Placental pericyte (primary cell): Measurements from ENCODE around the gene HPN. TPM values are rescaled to one million over a fixed set of nuclear protein-coding genes. Genes with fewer than 3 reads are reported as not detected.

Experiments used
- total RNA-seq: library from RNA; depleted of rRNA; stranded (reverse); fragments of >200 nt; gene quantifications from 2 replicates; pipeline ENCODE4 v1.2.3, GENCODE V29; 2012

Gene HPN
- total RNA-seq: 0.44 TPM in 1 of 2 replicates, not detected in the other

GRCh38 chr19:35041548-35042055, at the start of gene HPN:
HPN (plus strand) TSS chr19:35041721; CDS start chr19:35042507, 786 bp downstream.

DNA sequence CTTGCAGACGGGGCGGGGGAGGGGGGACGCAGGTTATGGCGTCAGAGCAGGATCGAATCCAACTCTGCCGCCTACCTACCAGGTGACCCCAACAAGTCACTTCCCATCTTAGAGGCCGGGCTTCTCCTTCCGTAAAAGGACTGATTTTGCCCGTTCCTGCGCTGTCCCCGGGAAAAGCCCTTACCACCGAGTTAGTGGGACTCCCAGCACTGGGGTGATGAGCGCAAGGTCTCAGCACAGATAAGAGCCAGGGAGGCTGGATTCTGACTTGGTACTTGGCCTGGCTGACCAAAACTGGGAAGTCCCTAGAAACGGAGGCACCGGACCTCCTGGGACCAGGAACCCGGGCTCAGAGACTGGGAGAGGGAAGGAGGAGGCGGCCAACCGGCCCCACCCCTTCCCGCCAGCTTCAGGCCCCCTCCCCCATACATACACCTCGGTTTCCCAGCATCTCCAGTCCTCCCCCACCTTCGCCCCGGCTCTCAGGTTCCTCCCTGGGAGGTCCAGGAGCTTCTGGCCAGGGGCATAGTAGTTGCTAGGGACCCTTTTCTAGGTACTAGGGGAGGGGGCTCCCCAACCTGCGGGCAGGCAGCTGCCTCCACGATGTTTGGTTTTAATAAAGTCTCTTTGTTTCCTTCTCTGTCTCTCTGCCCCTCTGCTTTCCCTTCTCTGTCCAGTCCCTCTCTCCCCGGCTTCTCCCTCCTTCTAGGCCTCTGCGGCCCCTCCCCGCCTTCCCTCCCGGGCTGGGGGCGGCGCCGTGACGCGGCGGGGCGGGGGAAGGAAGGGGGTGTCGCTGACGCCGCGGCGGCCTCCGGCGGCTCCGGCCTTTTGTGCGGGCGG, 41.8 kb upstream of the HPN start, which contains the start of gene GRAMD1A:
GRAMD1A (plus strand) TSS at position 826 of the 840 bp plus-strand sequence. CDS start 156 bp downstream, outside the sequence.

GRCh38 chr19:35030257-35031071, 11.1 kb upstream of the HPN start, which contains the start of gene SCN1B:
SCN1B (plus strand) TSS chr19:35030470; CDS start chr19:35030821, 351 bp downstream.

GRCh38 chr19:35115177-35115951, 73.8 kb downstream of the HPN start, which contains the start of gene FXYD3:
FXYD3 (plus strand) TSS chr19:35115823; CDS start chr19:35119377, 3,554 bp downstream.

Other genes with a start within 250 kb of the HPN start
- 1.3 and 3.7 TPM in 2 replicates for gene ZNF30, start 114.8 kb upstream of the HPN start, total RNA-seq
- 3.3 and 17.0 TPM in 2 replicates for gene ZNF792, start 77.5 kb upstream of the HPN start, total RNA-seq
- 34.6 and 46.0 TPM in 2 replicates for gene GRAMD1A, start 41.4 kb upstream of the HPN start, total RNA-seq
- gene SCN1B, start 11.3 kb upstream of the HPN start, total RNA-seq: 4.4 and 4.7 TPM in 2 replicates
- gene FXYD3, start 74.1 kb downstream of the HPN start, total RNA-seq: not detected in 2 replicates
- not detected in 2 replicates for gene LGI4, start 93.3 kb downstream of the HPN start, total RNA-seq
- gene FXYD1, start 97.1 kb downstream of the HPN start, total RNA-seq: 0.66 TPM in 1 of 2 replicates, not detected in the other
- not detected in 2 replicates for gene FXYD7, start 101.5 kb downstream of the HPN start, total RNA-seq
- gene FXYD5, start 113.0 kb downstream of the HPN start, total RNA-seq: 55.0 and 63.7 TPM in 2 replicates
- gene FAM187B, start 187.0 kb downstream of the HPN start, total RNA-seq: not detected in 2 replicates
- 0.22 and 1.9 TPM in 2 replicates for gene LSR, start 207.3 kb downstream of the HPN start, total RNA-seq
- 75.9 and 81.4 TPM in 2 replicates for gene USF2, start 227.2 kb downstream of the HPN start, total RNA-seq
- under 0.01 TPM in 1 of 2 replicates, not detected in the other for gene HAMP, start 240.8 kb downstream of the HPN start, total RNA-seq